Lower leg skin (tissue), 3 donors: ENCODE data around the gene PVR.

Experiments
- CTCF ChIP-seq, 3 donors: fragments of 450-650 bp; IDR thresholded peaks; one replicate each; pipeline ENCODE4 v1.5.1; 2016; ENCODE audit warnings: antibody characterized with exemption in 3 of 3, mild to moderate bottlenecking in 3 of 3, moderate library complexity in 2 of 3
- POLR2A ChIP-seq, 2 donors: fragments of 450-650 bp; IDR thresholded peaks; one replicate each; pipeline ENCODE4 v1.6.1; 2016 to 2017; ENCODE audit warnings: antibody characterized with exemption in 2 of 2, mild to moderate bottlenecking in 1 of 2, moderate library complexity in 1 of 2

GRCh38 chr19:44598880-44599279 lies 44.8 kb upstream of the PVR start:
- TF ChIP-seq POLR2A (IDR thresholded peaks at IDR 0.05), result no peak
- TF ChIP-seq CTCF (IDR thresholded peaks at IDR 0.05), result no peak
